HUES64 (cell line): Measurements from ENCODE around the gene IGF1R.

Experiments
- H3K27ac ChIP-seq: 2 replicates; pipeline ENCODE4 v1.7.0; 2013; ENCODE audit warnings: low read depth, low read length, inconsistent platforms
- H3K27me3 ChIP-seq: 2 replicates; pipeline ENCODE4 v1.6.1; 2013; ENCODE audit warnings: mild to moderate bottlenecking, low read length; ENCODE audit not compliant: insufficient read depth
- H3K36me3 ChIP-seq: 2 replicates; pipeline ENCODE4 v1.6.1; 2013; ENCODE audit warnings: mild to moderate bottlenecking, low read length; ENCODE audit not compliant: insufficient read depth
- H3K4me1 ChIP-seq: 2 replicates; pipeline ENCODE4 v1.6.1; 2013; ENCODE audit warnings: mild to moderate bottlenecking, low read length, moderate library complexity; ENCODE audit not compliant: insufficient read depth
- H3K4me3 ChIP-seq: 2 replicates; pipeline ENCODE4 v1.5.1; 2013; ENCODE audit warnings: mild to moderate bottlenecking, low read length, moderate library complexity
- H3K9ac ChIP-seq: 2 replicates; pipeline ENCODE4 v1.6.1; 2013; ENCODE audit warnings: mild to moderate bottlenecking, low read depth, low read length
- H3K9me3 ChIP-seq: 2 replicates; pipeline ENCODE4 v1.6.1; 2013; ENCODE audit warnings: low read depth, low read length; ENCODE audit not compliant: insufficient read depth
- WGBS: fragments of 150-250, 120-280 bp; methylation state at CpG from one replicate; pipeline ENCODE4 v1.1.7; 2013; ENCODE audit warnings: missing lambda C conversion rate; 5-methylcytosine and 5-hydroxymethylcytosine counted together

IGF1R gene

GRCh38 chr15:98805434-98806274 is 157.3 kb downstream of the IGF1R start:
- Histone ChIP-seq H3K9ac (no peak overlapping the region), H3K36me3 (no peaks in the 10 kb centered on the region), H3K9me3 (no peaks in the 10 kb centered on the region), H3K27me3 (no peaks in the 10 kb centered on the region), H3K27ac (no peak overlapping the region), H3K4me3 (no peak overlapping the region), H3K4me1 (peaks cover 42% of the 10 kb centered on the region)
- 86% methylated on average over 12 of the region's 12 CpGs for WGBS

GRCh38 chr15:98806275-98806895 is 158.0 kb downstream of the IGF1R start:
- H3K9me3 ChIP-seq = no peaks in the 10 kb centered on the region
- H3K27ac ChIP-seq = no peak overlapping the region
- peaks cover 35% of the 10 kb centered on the region for H3K4me1 ChIP-seq
- no peak overlapping the region for H3K9ac ChIP-seq
- WGBS = 93% methylated on average over 9 of the region's 9 CpGs
- no peak overlapping the region for H3K4me3 ChIP-seq
- H3K27me3 ChIP-seq = no peaks in the 10 kb centered on the region
- H3K36me3 ChIP-seq = no peaks in the 10 kb centered on the region

- Histone ChIP-seq H3K27me3 (no peaks in the 10 kb centered on the region), H3K9me3 (no peaks in the 10 kb centered on the region), H3K27ac (no peak overlapping the region), H3K9ac (no peak overlapping the region), H3K4me3 (no peak overlapping the region), H3K4me1 (peaks cover 26% of the 10 kb centered on the region), H3K36me3 (no peaks in the 10 kb centered on the region)
- 90% methylated on average over 4 of the region's 4 CpGs for whole genome bisulfite sequencing
Observed at GRCh38 chr15:98807262-98807661, 158.9 kb downstream of the IGF1R start.

GRCh38 chr15:98809273-98809672 is 160.9 kb downstream of the IGF1R start:
- Histone ChIP-seq H3K9me3 (no peaks in the 10 kb centered on the region), H3K27ac (no peak overlapping the region), H3K4me1 (peaks cover 32% of the 10 kb centered on the region), H3K9ac (no peak overlapping the region), H3K36me3 (no peaks in the 10 kb centered on the region), H3K4me3 (no peak overlapping the region), H3K27me3 (no peaks in the 10 kb centered on the region)
- 86% methylated on average over 11 of the region's 11 CpGs for whole genome bisulfite sequencing

DNA sequence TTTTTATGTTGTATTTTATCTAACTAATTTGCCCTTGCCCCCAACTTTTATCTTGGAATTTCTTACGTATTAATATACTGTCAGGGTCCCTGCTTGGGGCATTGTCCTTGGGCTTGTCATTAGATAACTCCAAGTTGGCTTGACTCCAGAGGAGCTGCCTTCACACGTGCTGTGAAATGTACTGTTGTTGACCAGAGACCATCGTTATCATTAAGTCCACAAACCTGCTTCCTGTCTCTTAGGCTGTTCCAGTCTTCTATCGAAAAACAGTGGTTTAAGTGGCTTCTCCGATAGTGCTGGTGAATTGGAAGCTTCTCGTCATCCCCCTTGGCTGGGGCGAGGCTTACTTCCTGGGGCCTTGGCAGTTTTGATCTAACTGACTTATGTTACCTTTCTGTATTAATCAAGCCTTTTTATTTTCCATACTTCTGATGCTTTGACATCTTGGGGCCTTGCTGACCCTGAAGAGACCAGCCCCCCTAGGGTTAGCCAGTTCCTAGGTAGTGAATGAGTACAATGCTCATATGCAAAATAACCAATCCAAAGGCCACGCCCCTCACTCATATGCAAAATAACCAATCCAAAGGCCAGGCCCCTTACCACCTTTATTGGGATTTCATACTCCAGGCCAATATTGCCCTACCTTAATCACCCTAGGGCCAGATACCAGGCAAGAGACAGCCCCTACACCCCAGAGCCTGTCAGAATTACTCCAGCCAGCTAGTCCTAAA is 164.5 kb downstream of the IGF1R start:
- Histone ChIP-seq H3K36me3 (no peaks in the 10 kb centered on the region), H3K27ac (peak overlapping the region; percentile 49; the same call in 1 of the 2 replicates), H3K4me3 (no peak overlapping the region), H3K9ac (no peak overlapping the region), H3K9me3 (no peaks in the 10 kb centered on the region), H3K27me3 (no peaks in the 10 kb centered on the region), H3K4me1 (peaks cover 38% of the 10 kb centered on the region)
- 70% methylated on average over 8 of the region's 8 CpGs for WGBS

GRCh38 chr15:98813951-98814350 is 165.6 kb downstream of the IGF1R start:
- Histone ChIP-seq H3K9me3 (no peaks in the 10 kb centered on the region), H3K27ac (no peak overlapping the region), H3K4me3 (no peak overlapping the region), H3K27me3 (no peaks in the 10 kb centered on the region), H3K9ac (no peak overlapping the region), H3K4me1 (peaks cover 41% of the 10 kb centered on the region), H3K36me3 (no peaks in the 10 kb centered on the region)
- WGBS = 97% methylated on average over 4 of the region's 4 CpGs

DNA sequence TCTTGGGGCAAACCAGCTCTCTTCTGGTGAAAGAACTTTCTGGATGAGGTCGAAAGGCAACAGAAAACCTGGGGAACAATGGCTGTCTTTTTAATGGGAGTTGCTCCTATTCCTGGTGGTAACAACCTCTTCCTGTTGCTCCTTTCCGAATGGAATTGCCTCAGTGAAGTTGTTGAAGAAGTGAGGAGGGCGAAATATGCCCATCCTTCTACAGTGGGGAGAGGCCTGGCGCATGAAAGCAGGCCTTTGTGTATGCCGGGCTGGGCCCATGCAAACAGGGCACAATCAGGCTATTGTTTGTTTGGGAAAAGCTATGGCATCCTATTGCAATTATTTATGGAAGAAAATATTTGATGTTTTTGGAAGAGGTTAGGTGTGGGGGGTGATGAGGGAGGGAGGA is 166.9 kb downstream of the IGF1R start:
- Histone ChIP-seq H3K27ac (no peak overlapping the region), H3K9ac (no peak overlapping the region), H3K4me1 (peaks cover 38% of the 10 kb centered on the region), H3K27me3 (no peaks in the 10 kb centered on the region), H3K36me3 (no peaks in the 10 kb centered on the region), H3K9me3 (no peaks in the 10 kb centered on the region), H3K4me3 (no peak overlapping the region)
- WGBS = 92% methylated on average over 5 of the region's 5 CpGs

- Histone ChIP-seq H3K9me3 (no peaks in the 10 kb centered on the region), H3K9ac (no peak overlapping the region), H3K27me3 (no peaks in the 10 kb centered on the region), H3K36me3 (no peaks in the 10 kb centered on the region), H3K27ac (no peak overlapping the region), H3K4me1 (peaks cover 60% of the 10 kb centered on the region), H3K4me3 (no peak overlapping the region)
- 93% methylated on average over 2 of the region's 2 CpGs for WGBS
Observed at GRCh38 chr15:98817745-98818144, 169.4 kb downstream of the IGF1R start.

DNA sequence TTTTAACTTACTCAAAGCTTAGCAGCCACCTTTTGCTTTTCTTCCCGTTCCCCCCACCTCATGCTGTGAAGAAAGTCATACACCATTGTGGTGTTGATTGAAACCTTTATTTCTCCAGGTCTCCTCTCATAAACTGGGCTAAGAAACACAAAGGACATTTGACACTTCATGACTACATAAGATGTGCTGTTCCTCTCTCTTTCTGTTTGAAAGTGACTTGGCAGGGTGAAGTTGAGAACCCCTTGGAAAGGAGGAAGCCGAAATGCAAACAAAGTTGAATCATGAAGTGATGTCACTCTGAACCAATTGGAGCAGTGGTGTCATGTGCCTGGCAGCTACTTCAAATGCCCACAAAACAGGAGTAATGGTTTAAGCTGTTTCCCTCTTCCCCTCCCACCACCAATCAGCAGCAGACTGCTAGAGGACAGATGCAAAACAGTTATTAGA is 174.7 kb downstream of the IGF1R start:
- peak overlapping the region; percentile 90 for H3K27ac ChIP-seq
- H3K4me1 ChIP-seq = peaks cover 76% of the 10 kb centered on the region

GRCh38 chr15:98823616-98824015 is 175.3 kb downstream of the IGF1R start:
- Histone ChIP-seq H3K27me3 (no peaks in the 10 kb centered on the region), H3K4me1 (peaks cover 80% of the 10 kb centered on the region), H3K36me3 (no peaks in the 10 kb centered on the region), H3K9me3 (no peaks in the 10 kb centered on the region), H3K4me3 (peak overlapping the region; percentile 14; the same call in 1 of the 2 replicates), H3K27ac (peak overlapping the region; percentile 90), H3K9ac (peak overlapping the region; percentile 33)

More for the DNA sequence above, 174.7 kb downstream of the IGF1R start:
- no peaks in the 10 kb centered on the region for H3K27me3 ChIP-seq
- H3K36me3 ChIP-seq = no peaks in the 10 kb centered on the region
- no peaks in the 10 kb centered on the region for H3K9me3 ChIP-seq
- 3% methylated on average over 2 of the region's 2 CpGs for WGBS
- peak overlapping the region; percentile 14 for H3K4me3 ChIP-seq
- H3K9ac ChIP-seq = peak overlapping the region; percentile 33; the same call in 1 of the 2 replicates

GRCh38 chr15:98824595-98824994 is 176.3 kb downstream of the IGF1R start:
- H3K36me3 ChIP-seq = no peaks in the 10 kb centered on the region
- 95% methylated on average over 10 of the region's 10 CpGs for WGBS
- no peaks in the 10 kb centered on the region for H3K27me3 ChIP-seq
- H3K4me3 ChIP-seq = no peak overlapping the region
- H3K9me3 ChIP-seq = peaks cover 4% of the 10 kb centered on the region
- H3K4me1 ChIP-seq = peaks cover 90% of the 10 kb centered on the region
- H3K9ac ChIP-seq = no peak overlapping the region
- no peak overlapping the region for H3K27ac ChIP-seq
